K562 (cell line): ENCODE results near the gene CUX1. TPM values are rescaled to one million over a fixed set of nuclear protein-coding genes. Genes with fewer than 3 reads are reported as not detected.

Experiments used
- ATAC-seq: fragments of 200-7000 bp; cut with Tn5 transposase; 3 replicates; pipeline ENCODE4 v1.9.1; 2020; ENCODE audit warnings: moderate library complexity
- BruUV-seq: library from RNA; stranded (reverse); fragments of 400-500 nt; replicated peaks from 2 replicates; lab custom pipeline; 2021; lab: Mats Ljungman, UMichigan
- CTCF ChIA-PET: fragments of 300-600 bp; formaldehyde crosslinking; extraction: SDS; loops from one replicate; lab custom pipeline; 2021; ENCODE audit warnings: low intra/inter-chr PET ratio; lab: Yijun Ruan, JAX
- POLR2A ChIA-PET: fragments of 300-600, 350-650 bp; sonication (Branson Sonifier 250); formaldehyde crosslinking; extraction: SDS; loops from one replicate; lab custom pipeline; 2021; ENCODE audit warnings: antibody characterized with exemption, inconsistent platforms; lab: Yijun Ruan, JAX
- DNase-seq, 4 experiments: peaks; one replicate each; pipeline versions ENCODE4 v3.0.0 to v3.0.0-alpha.2; 2011 to 2018; ENCODE audit warnings: low spot score in 3 of 4, mixed read lengths in 3 of 4; ENCODE audit errors: extremely low read depth in 1 of 4
- FAIRE-seq: peaks from 2 replicates; lab custom pipeline; 2011; peaks lifted over from hg19 to GRCh38; lab: Jason Lieb, UNC
- H2AFZ ChIP-seq: 2 replicates; pipeline ENCODE4 v1.6.0; 2011; ENCODE audit warnings: low read depth, low read length, control low read depth, inconsistent platforms
- H3K27ac ChIP-seq: fragments of 200-600 bp; 3 replicates; pipeline ENCODE4 v1.8.0; 2011; ENCODE audit warnings: low read depth, mild to moderate bottlenecking, control low read depth, inconsistent platforms, low read length, moderate library complexity, mixed read lengths; ENCODE audit errors: extremely low read depth
- H3K27me3 ChIP-seq, 2 experiments: fragments of 300-600 bp in 1 of 2; 2 replicates in 1 of 2; 3 replicates in 1 of 2; pipeline versions ENCODE4 v1.6.0 to v1.8.0; 2011; ENCODE audit warnings: inconsistent platforms in 2 of 2, low read length in 2 of 2, mild to moderate bottlenecking in 1 of 2, mixed read lengths in 1 of 2, moderate library complexity in 1 of 2; ENCODE audit not compliant: control insufficient read depth in 2 of 2, insufficient read depth in 2 of 2
- H3K36me3 ChIP-seq: fragments of 300-600 bp; 3 replicates; pipeline ENCODE4 v1.8.0; 2011; ENCODE audit warnings: mild to moderate bottlenecking, low read length, inconsistent platforms; ENCODE audit not compliant: control insufficient read depth, insufficient read depth
- H3K4me1 ChIP-seq, 2 experiments: fragments of 200-600 bp in 1 of 2; replicated peaks in 1 of 2; 2 replicates in 1 of 2; 3 replicates in 1 of 2; pipeline versions ENCODE4 v1.5.1 to v1.8.0; 2011; ENCODE audit warnings: inconsistent platforms in 2 of 2, low read length in 2 of 2, mild to moderate bottlenecking in 1 of 2, mixed read lengths in 1 of 2, moderate library complexity in 1 of 2; ENCODE audit not compliant: control insufficient read depth in 2 of 2, insufficient read depth in 2 of 2
- H3K4me2 ChIP-seq: 2 replicates; pipeline ENCODE4 v1.6.1; 2011; ENCODE audit warnings: low read length, control low read depth, inconsistent platforms, mixed read lengths; ENCODE audit not compliant: insufficient read depth
- H3K4me3 ChIP-seq: fragments of 200-600 bp; sonication (generic), shearing (Covaris generic); 2 replicates; pipeline ENCODE4 v1.5.1; 2016; ENCODE audit warnings: control low read depth, inconsistent platforms
- H3K79me2 ChIP-seq: fragments of 200-600 bp; 3 replicates; pipeline ENCODE4 v1.8.0; 2011; ENCODE audit warnings: low read length, inconsistent platforms; ENCODE audit not compliant: control insufficient read depth, insufficient read depth
- H3K9ac ChIP-seq, 2 experiments: 2 replicates each; pipeline versions ENCODE4 v1.6.0 to v1.6.1; 2011; ENCODE audit warnings: low read depth in 2 of 2, low read length in 2 of 2, control low read depth in 1 of 2, inconsistent platforms in 1 of 2, mild to moderate bottlenecking in 1 of 2, mixed read lengths in 1 of 2; ENCODE audit not compliant: insufficient read depth in 1 of 2
- H3K9me1 ChIP-seq: one replicate; pipeline ENCODE4 v1.6.0; 2011; ENCODE audit warnings: inconsistent platforms, mild to moderate bottlenecking, low read length, moderate library complexity; ENCODE audit not compliant: control insufficient read depth, insufficient read depth
- H3K9me3 ChIP-seq: replicated peaks from 2 replicates; pipeline ENCODE4 v1.5.1; 2011; ENCODE audit warnings: low read depth, low read length, inconsistent platforms; ENCODE audit not compliant: control insufficient read depth, insufficient read depth
- H4K20me1 ChIP-seq: replicated peaks from 2 replicates; pipeline ENCODE4 v1.6.1; 2011; ENCODE audit warnings: low read length, inconsistent platforms, mixed read lengths; ENCODE audit not compliant: control insufficient read depth, insufficient read depth
- BRD4 ChIP-seq: fragments of 200-600 bp; sonication (generic); IDR thresholded peaks from 2 replicates; pipeline ENCODE4 v1.6.1; 2017; ENCODE audit warnings: inconsistent platforms
- LCOR ChIP-seq: sonication (generic); formaldehyde crosslinking; IDR thresholded peaks from 2 replicates; pipeline ENCODE4 v1.8.0; 2022; ENCODE audit warnings: mild to moderate bottlenecking, missing genetic modification reagents
- NBN ChIP-seq: fragments of 450-650 bp; IDR thresholded peaks from 2 replicates; pipeline ENCODE4 v1.6.1; 2016; ENCODE audit warnings: low read depth, mild to moderate bottlenecking
- NR4A1 ChIP-seq, 2 experiments: fragments of 250-450 bp in 1 of 2; fragments of 450-650 bp in 1 of 2; sonication (Bioruptor Pico) in 1 of 2; IDR thresholded peaks; 2 replicates each; pipeline versions ENCODE4 v1.4.0 to v1.6.1; 2016 to 2020; ENCODE audit warnings: mild to moderate bottlenecking in 2 of 2, missing compliant biosample characterization in 1 of 2, missing genetic modification characterization in 1 of 2, moderate library complexity in 1 of 2
- SFPQ ChIP-seq: fragments of 200-400 bp; formaldehyde crosslinking; IDR thresholded peaks from 2 replicates; pipeline ENCODE4 v1.6.1; 2017; ENCODE audit warnings: mild to moderate bottlenecking, low read depth, low read length, moderate library complexity
- TFAP4 ChIP-seq: sonication (generic); formaldehyde crosslinking; IDR thresholded peaks from 2 replicates; pipeline ENCODE4 v1.8.0; 2022; ENCODE audit warnings: missing genetic modification reagents, mild to moderate bottlenecking, moderate library complexity, borderline replicate concordance
- THRAP3 ChIP-seq: fragments of 450-650 bp; IDR thresholded peaks from 2 replicates; pipeline ENCODE4 v1.6.1; 2016; ENCODE audit warnings: mild to moderate bottlenecking, inconsistent platforms, borderline replicate concordance
- ZBTB26 ChIP-seq: fragments of 450-650 bp; formaldehyde crosslinking; IDR thresholded peaks from 2 replicates; pipeline ENCODE4 v1.4.0; 2022; ENCODE audit warnings: missing genetic modification characterization
- ZNF644 ChIP-seq: fragments of 200-800 bp; sonication (Bioruptor generic); IDR thresholded peaks from 2 replicates; pipeline ENCODE4 v1.6.1; 2016; ENCODE audit warnings: low read depth, missing genetic modification characterization, missing compliant biosample characterization
- ZSCAN29 ChIP-seq: fragments of 450-650 bp; IDR thresholded peaks from 2 replicates; pipeline ENCODE4 v1.6.1; 2017
- WGBS: fragments of 100-300 bp; shearing (Covaris generic); methylation state at CpG from one replicate; pipeline ENCODE4 v1.1.6; 2016; ENCODE audit warnings: low coverage, mixed read lengths; ENCODE audit not compliant: insufficient coverage; ENCODE audit errors: missing lambda C conversion rate; 5-methylcytosine and 5-hydroxymethylcytosine counted together
- in situ Hi-C: fragments of 300-500 bp; cut with MboI; formaldehyde crosslinking; loops from 4 replicates; pipeline ENCODE4 v1.15.0; 2018; ENCODE audit warnings: inconsistent platforms, mixed read lengths
- intact Hi-C: fragments of 100-400 bp; cut with micrococcal nuclease; formaldehyde crosslinking; loops from 2 replicates; pipeline ENCODE4 v1.14.2; 2022
- polyA plus RNA-seq, 8 experiments: library from polyadenylated mRNA; depleted of rRNA in 4 of 8; stranded (reverse) in 5 of 8; unstranded in 3 of 8; fragments of >200 nt; fragmentation: Nextera tagmentation in 2 of 8; fragmentation: Illumina TruSeq in 1 of 8; extraction: Ambion mirVana in 2 of 8; extraction: Trizol in 1 of 8; gene quantifications; 2 replicates each; pipeline versions ENCODE4 v1.2.1 to v1.2.3, GENCODE V29; 2011 to 2014; ENCODE audit warnings: inconsistent platforms in 1 of 8, missing spikeins in 1 of 8
- total RNA-seq, 7 experiments: library from RNA; depleted of rRNA in 6 of 7; stranded (reverse); fragments of >200 nt in 6 of 7; fragmentation: Illumina TruSeq in 2 of 7; extraction: Trizol in 2 of 7; gene quantifications; 2 replicates each; pipeline versions ENCODE4 v1.2.1 to v1.2.3, GENCODE V29; 2011 to 2021; ENCODE audit warnings: low replicate concordance in 1 of 7

The CUX1 gene
- total and polyA plus RNA-seq, 9 of the 15 experiments (the other 6 are each of a cell fraction or from before 2014, with no cell fraction given): 3.6 to 55.3 (median 25.2) TPM

GRCh38 chr7:102319671-102320070, 502.2 kb downstream of the CUX1 start:
- DNase-seq (no peak), ATAC-seq (no peak), FAIRE-seq (no peak)
- no peak overlapping the region for H2AFZ ChIP-seq
- no peaks in the 10 kb centered on the region for H3K9me1 ChIP-seq
- H3K27ac ChIP-seq: no peak overlapping the region
- H3K9ac ChIP-seq: no peak overlapping the region
- CTCF ChIA-PET: no interaction called here
- intact Hi-C loops: loop anchor here (5.0 kb wide), 1 partner anchor 73 kb away; no protein-coding TSS in a partner anchor
- peaks cover 45 to 81% of the 10 kb centered on the region in 2 experiments for H3K27me3 ChIP-seq
- no TSS peak for BruUV-seq
- POLR2A ChIA-PET: interaction anchor here (0.7 to 1.5 kb wide), 2 partner anchors 9 to 26 kb away, joined by 3 to 7 read pairs; no protein-coding TSS in a partner anchor
- no peaks in the 10 kb centered on the region for H3K79me2 ChIP-seq
- 3% methylated on average over 3 of the region's 3 CpGs for WGBS
- in situ Hi-C loops: loop anchor here (5.0 to 25.0 kb wide), 2 partner anchors 32 to 343 kb away; partner anchors contain the start of genes POLR2J2, SH2B2 and SPDYE2B
- H4K20me1 ChIP-seq: 0 out of 2 replicates have a peak, but pooled peaks cover 10% of the 10 kb centered on the region
- TF ChIP-seq NBN (no peak), TFAP4 (peak; percentile 30; the same call in 1 of the 2 replicates), BRD4 (no peak)
- no peaks in the 10 kb centered on the region for H3K9me3 ChIP-seq
- no peak overlapping the region for H3K4me3 ChIP-seq
- peaks cover 0 to 28% of the 10 kb centered on the region in 2 experiments; a peak in 3 of 5 replicates for H3K4me1 ChIP-seq
- H3K4me2 ChIP-seq: no peak overlapping the region
- no peaks in the 10 kb centered on the region for H3K36me3 ChIP-seq

GRCh38 chr7:102320181-102320580, 502.8 kb downstream of the CUX1 start:
- no peak overlapping the region for H2AFZ ChIP-seq
- H4K20me1 ChIP-seq: 0 out of 2 replicates have a peak, but pooled peaks cover 10% of the 10 kb centered on the region
- DNase-seq: no peak
- no peak overlapping the region for H3K9ac ChIP-seq
- H3K27me3 ChIP-seq: peaks cover 45 to 76% of the 10 kb centered on the region in 2 experiments
- intact Hi-C loops: loop anchor here (5.0 kb wide), 1 partner anchor 72 kb away; no protein-coding TSS in a partner anchor
- BruUV-seq: no TSS peak
- in situ Hi-C loops: loop anchor here (5.0 to 25.0 kb wide), 2 partner anchors 33 to 342 kb away; partner anchors contain the start of genes POLR2J2, SH2B2 and SPDYE2B
- no peak overlapping the region for H3K4me3 ChIP-seq
- H3K27ac ChIP-seq: no peak overlapping the region
- H3K9me3 ChIP-seq: no peaks in the 10 kb centered on the region
- no peak for TF ChIP-seq NR4A1 (CRISPR knock-in tag; IDR thresholded peaks at IDR 0.05)
- TF ChIP-seq NR4A1 (tag; IDR thresholded peaks at IDR 0.05): no peak
- no peak for TF ChIP-seq THRAP3
- no peak for TF ChIP-seq ZSCAN29
- no peak for TF ChIP-seq SFPQ
- TF ChIP-seq ZBTB26 (CRISPR knock-in tag): no peak
- no peak for TF ChIP-seq ZNF644
- no peak for TF ChIP-seq LCOR (CRISPR knock-in tag)
- ATAC-seq: no peak
- no peak overlapping the region for H3K4me2 ChIP-seq
- POLR2A ChIA-PET: no interaction called here
- H3K9me1 ChIP-seq: no peaks in the 10 kb centered on the region
- H3K4me1 ChIP-seq: peaks cover 0 to 28% of the 10 kb centered on the region in 2 experiments; a peak in 3 of 5 replicates
- CTCF ChIA-PET: no interaction called here
- H3K36me3 ChIP-seq: no peaks in the 10 kb centered on the region
- no peak for FAIRE-seq
- H3K79me2 ChIP-seq: no peaks in the 10 kb centered on the region
- 17% methylated on average over 14 of the region's 14 CpGs for WGBS
